ENCODE results near the gene SPRR2A.
"Not testable (repeated sequence)": the region's sequence is repeated elsewhere in the genome, so short reads cannot be mapped to it uniquely, and the experiment has no call there.

Gene SPRR2A

DNA sequence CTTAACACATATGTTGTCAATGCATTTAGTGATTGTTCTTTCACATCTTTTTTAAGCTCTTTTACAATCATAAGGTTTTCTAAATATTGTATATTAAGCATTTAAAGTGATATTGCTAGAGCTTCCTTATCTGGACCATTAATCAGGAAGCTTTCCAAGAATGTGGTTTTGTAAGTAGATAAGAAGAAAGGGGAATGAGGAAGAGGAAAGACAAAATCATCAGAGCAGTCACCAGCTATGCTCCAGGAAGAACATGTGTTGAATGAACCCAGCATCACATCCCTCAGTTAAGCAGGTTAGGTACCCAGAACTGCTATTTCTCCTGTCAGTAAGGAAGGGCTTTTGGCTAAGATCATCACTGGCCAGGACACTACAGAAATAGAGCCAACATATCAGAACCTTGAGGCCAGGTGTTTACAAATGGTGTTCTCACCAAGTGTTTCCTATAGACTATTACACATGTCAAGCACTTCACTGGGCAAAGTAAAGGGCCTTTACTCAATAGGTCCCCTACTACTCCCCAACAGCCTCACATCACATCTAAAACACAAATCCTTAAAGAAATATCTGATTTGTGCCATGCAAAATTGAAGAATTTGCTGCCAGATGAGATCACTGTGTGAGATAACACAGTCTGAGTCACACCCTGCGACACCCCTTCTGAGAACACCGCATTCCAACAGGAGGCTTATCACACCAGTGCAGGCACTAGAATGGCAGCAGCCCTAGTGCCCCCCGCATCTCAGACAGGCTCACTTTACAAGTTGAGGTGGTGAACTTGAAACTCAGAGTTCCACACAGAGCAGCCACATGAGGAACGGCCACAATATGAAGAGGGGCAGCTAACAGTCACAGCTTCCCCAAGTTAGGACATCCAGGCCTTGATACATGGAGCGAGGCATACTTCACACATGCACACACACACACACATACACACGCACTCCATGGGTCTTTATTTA is 1.8 kb upstream of the SPRR2A start:
- Histone ChIP-seq H3K9me3 (no peaks in the 10 kb centered on the region), H3K4me3 (ENCODE audit: low read depth in 1 of 2, low read length in 1 of 2) (no peak overlapping the region), H3K27me3 (peaks cover 55% of the 10 kb centered on the region), H3K27ac (no peak overlapping the region), H3K36me3 (no peaks in the 10 kb centered on the region), H3K4me1 (ENCODE audit: control insufficient read depth in 1 of 2, insufficient read depth in 1 of 2, low read depth in 1 of 2, low read length in 1 of 2) (no peaks in the 10 kb centered on the region)
- TF ChIP-seq, protein P1, sequence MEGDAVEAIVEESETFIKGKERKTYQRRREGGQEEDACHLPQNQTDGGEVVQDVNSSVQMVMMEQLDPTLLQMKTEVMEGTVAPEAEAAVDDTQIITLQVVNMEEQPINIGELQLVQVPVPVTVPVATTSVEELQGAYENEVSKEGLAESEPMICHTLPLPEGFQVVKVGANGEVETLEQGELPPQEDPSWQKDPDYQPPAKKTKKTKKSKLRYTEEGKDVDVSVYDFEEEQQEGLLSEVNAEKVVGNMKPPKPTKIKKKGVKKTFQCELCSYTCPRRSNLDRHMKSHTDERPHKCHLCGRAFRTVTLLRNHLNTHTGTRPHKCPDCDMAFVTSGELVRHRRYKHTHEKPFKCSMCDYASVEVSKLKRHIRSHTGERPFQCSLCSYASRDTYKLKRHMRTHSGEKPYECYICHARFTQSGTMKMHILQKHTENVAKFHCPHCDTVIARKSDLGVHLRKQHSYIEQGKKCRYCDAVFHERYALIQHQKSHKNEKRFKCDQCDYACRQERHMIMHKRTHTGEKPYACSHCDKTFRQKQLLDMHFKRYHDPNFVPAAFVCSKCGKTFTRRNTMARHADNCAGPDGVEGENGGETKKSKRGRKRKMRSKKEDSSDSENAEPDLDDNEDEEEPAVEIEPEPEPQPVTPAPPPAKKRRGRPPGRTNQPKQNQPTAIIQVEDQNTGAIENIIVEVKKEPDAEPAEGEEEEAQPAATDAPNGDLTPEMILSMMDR (IDR thresholded peaks at IDR 0.05), result no peak

DNA sequence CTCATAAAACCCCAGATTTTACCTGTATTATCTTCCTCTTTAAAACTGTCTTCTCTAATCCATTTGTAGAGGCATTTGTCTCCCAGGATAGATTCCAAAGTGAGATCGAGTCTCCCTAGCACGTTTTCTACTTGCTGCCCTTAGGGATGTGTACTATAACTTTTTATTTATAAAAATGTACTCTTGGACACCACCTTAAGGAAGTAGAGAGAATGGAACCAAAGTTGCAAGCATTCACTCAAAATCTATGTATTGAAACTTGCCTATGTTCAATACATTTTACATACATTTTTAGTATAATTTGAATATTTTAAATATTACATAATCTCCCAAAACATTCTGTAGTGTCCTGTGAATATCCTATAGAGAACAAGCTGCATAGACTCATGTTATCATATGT is 842 bp upstream of the SPRR2A start:
- TF ChIP-seq, protein P1 (IDR thresholded peaks at IDR 0.05), result no peak
- H3K27me3 ChIP-seq, result peaks cover 55% of the 10 kb centered on the region
- H3K9me3 ChIP-seq, result no peaks in the 10 kb centered on the region
- no peak overlapping the region for H3K27ac ChIP-seq
- no peaks in the 10 kb centered on the region for H3K36me3 ChIP-seq
- no peaks in the 10 kb centered on the region for H3K4me1 ChIP-seq (ENCODE audit: control insufficient read depth in 1 of 2, insufficient read depth in 1 of 2, low read depth in 1 of 2, low read length in 1 of 2)
- H3K4me3 ChIP-seq (ENCODE audit: low read depth in 1 of 2, low read length in 1 of 2), result no peak overlapping the region

DNA sequence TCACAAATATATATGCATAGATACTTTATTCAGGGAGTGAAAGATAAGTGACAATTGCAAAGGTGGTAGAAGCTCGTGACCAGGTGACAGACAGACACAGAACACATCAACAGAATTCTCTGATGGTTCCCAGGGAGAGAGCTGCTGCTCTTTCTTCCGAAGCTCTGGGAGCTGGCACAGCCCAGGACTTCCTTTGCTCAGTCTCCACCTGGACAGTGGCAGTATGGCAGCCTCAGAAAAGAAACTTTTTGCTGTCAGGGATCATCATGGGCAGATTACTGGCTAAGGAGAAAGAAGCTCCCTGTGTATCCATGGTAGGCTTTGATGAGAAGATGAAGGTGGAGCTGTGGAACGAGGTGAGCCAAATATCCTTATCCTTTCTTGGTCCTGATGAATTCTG is 1.2 kb downstream of the SPRR2A start:
- not testable (repeated sequence) for H3K9me3 ChIP-seq; H3K36me3 ChIP-seq; H3K4me1 ChIP-seq (ENCODE audit: control insufficient read depth in 1 of 2, insufficient read depth in 1 of 2, low read depth in 1 of 2, low read length in 1 of 2); H3K27ac ChIP-seq; H3K4me3 ChIP-seq (ENCODE audit: low read depth in 1 of 2, low read length in 1 of 2)
- H3K27me3 ChIP-seq, result peaks cover 55% of the 10 kb centered on the region

DNA sequence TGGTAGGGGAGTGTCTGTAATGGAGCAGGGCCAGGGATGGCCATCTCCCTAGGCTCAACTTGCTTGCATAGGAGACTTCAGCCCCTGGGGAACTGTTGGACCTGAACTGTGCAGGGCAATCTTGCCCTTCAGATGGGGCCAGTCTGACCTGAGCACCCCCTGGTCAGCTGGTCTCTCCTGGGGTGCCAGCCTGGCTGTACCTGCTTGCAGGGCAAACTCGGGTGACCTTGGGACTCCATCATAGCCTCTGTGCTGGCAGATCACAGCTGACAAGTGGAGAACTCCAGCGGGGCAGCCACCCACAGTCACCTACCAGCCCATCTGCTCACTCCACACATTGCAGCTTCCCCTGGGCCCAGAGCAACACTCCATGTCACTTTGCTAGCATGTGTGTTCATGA is 8.1 kb downstream of the SPRR2A start:
- no peaks in the 10 kb centered on the region for H3K4me1 ChIP-seq (ENCODE audit: control insufficient read depth in 1 of 2, insufficient read depth in 1 of 2, low read depth in 1 of 2, low read length in 1 of 2)
- H3K4me3 ChIP-seq (ENCODE audit: low read depth in 1 of 2, low read length in 1 of 2), result no peak overlapping the region
- peaks cover 14% of the 10 kb centered on the region for H3K27me3 ChIP-seq
- TF ChIP-seq, protein P1 (IDR thresholded peaks at IDR 0.05), result no peak
- no peaks in the 10 kb centered on the region for H3K9me3 ChIP-seq
- no peaks in the 10 kb centered on the region for H3K36me3 ChIP-seq
- no peak overlapping the region for H3K27ac ChIP-seq

DNA sequence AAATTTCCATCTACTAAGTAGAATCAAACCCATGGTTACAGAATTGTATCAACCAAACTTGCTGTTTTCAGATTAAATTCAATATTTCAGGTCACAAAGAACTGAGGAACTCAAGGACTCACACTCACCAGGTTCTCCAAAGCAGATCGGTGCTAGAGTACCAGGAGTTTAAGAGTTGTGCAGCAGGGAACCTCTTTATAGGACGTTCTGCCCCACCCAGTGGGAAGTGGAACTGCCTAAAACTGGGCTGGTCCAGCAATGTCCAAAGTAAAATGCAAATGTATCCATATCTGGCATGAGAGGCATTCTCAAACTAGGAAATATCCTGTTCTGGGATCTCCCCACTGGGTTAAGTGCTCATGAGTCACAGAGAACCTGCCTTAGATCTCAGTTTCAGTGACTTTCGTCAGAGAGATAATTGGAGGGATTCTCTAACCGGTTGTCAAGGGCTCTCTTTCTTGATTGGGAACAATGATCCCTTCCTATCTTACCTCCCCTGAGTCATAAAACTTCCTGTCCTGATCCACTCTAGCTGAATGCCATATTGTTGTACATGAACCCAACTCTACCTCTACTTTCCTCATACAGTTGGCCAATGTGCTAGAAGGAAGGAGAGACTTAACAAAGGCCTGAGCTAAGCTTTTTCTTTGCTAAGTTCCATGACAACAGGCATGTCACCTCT is 16.2 kb downstream of the SPRR2A start, which contains the start of gene SPRR2D:
Gene SPRR2D, minus strand, starts transcription at position 171 of the 682 bp plus-strand sequence. CDS start 774 bp downstream, outside the sequence.
- H3K36me3 ChIP-seq, result no peaks in the 10 kb centered on the region
- H3K27me3 ChIP-seq, result peaks cover 35% of the 10 kb centered on the region
- TF ChIP-seq, protein P1 (IDR thresholded peaks at IDR 0.05), result no peak
- H3K4me1 ChIP-seq (ENCODE audit: control insufficient read depth in 1 of 2, insufficient read depth in 1 of 2, low read depth in 1 of 2, low read length in 1 of 2), result no peaks in the 10 kb centered on the region
- H3K27ac ChIP-seq, result no peak within 1 kb of the TSS
- H3K4me3 ChIP-seq (ENCODE audit: low read depth in 1 of 2, low read length in 1 of 2), result no peak within 1 kb of the TSS
- H3K9me3 ChIP-seq, result no peaks in the 10 kb centered on the region

DNA sequence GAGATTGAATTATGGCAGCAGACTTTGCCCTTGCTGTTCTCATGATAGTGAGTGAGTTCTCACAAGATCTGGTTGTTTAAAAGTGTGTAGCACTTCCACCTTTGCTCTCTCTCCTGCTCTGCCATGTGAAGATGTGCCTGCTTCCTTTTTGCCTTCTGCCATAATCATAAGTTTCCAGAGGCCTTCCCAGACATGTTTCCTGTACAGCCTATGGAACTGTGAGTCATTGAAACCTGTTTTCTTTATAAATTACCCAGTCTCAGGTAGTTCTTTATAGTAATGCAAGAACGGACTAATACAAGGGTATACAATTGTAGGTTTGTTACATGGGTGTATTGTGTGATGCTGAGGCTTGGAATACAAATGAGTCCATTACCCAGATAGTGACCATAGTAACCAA is 22.1 kb downstream of the SPRR2A start:
- Histone ChIP-seq H3K9me3 (no peaks in the 10 kb centered on the region), H3K36me3 (no peaks in the 10 kb centered on the region), H3K27me3 (peaks cover 17% of the 10 kb centered on the region), H3K4me1 (ENCODE audit: control insufficient read depth in 1 of 2, insufficient read depth in 1 of 2, low read depth in 1 of 2, low read length in 1 of 2) (no peaks in the 10 kb centered on the region), H3K4me3 (ENCODE audit: low read depth in 1 of 2, low read length in 1 of 2) (no peak overlapping the region), H3K27ac (no peak overlapping the region)
- TF ChIP-seq, protein P1 (IDR thresholded peaks at IDR 0.05), result no peak
